NCI-H2029 (cell line): Measurements from ENCODE around the gene CBFA2T2.
"Not testable (repeated sequence)": the region's sequence is repeated elsewhere in the genome, so short reads cannot be mapped to it uniquely, and the experiment has no call there.

Experiments
- DNase-seq: peaks from one replicate; lab custom pipeline; 2025; lab: John Stamatoyannopoulos, UW

The CBFA2T2 gene

DNA sequence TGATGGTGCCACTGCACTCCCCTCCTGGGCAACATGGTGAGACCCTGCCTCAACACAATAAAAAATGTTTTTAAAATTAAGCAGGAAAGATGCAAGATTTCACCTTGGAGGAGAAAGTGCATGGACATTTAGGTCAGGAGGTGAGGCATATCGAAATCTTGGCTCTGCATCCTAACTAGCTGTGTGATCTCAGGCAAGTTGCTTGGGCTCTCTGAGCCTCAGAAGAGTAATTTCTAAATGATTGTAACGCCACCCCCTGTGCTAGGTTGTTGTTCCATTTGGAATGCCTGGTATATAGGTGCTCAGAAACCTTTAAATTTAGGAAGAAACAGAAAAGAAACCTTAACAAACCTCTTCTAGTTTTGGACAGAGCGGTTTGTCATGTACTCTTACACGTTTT lies 136.3 kb downstream of the CBFA2T2 start:
- no peak for DNase-seq

DNA sequence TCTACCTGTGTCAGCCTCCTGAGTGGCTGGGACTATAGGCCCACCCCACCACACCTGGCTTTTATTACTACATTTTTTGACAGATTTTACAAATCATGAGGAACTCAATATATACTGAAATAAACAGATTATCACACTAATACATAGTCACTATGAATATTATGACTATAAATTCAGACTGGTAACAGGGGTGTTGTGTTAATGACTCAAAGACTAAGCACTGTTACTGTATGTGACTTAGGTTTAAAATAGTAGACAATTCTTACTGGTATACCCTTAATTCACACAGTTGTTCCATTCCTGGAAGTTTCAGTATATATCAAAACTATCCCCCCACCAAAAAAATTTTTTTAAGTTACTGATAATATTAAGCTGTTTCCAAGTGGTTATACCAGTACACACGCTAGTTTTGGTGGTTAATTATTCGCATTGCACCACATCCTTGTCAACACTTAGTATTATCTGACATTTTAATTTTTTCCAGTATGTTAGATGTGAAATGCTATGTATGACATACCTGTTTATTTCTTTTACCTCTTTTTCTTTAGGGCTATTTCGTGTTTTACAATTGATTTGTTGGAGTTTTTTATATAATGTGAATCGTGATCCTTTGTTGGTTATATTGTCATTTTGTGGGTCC lies 137.8 kb downstream of the CBFA2T2 start:
- no peak for DNase-seq

DNA sequence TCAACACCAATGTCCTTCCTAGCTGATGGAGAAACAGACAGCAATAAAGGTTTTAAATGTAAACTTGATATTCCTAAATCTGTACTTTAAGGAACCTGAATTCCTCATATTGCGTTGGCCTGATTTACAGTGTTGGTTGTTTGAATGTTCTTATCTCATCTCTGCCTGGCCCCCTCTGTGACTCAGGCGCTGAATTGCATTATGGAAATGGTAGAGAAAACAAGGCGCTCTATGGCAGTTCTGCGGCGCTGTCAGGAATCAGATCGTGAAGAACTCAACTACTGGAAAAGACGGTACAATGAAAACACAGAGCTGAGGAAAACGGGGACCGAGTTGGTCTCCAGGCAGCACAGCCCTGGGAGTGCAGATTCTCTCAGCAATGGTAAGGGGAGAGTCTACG lies 139.6 kb downstream of the CBFA2T2 start:
- no peak for DNase-seq

DNA sequence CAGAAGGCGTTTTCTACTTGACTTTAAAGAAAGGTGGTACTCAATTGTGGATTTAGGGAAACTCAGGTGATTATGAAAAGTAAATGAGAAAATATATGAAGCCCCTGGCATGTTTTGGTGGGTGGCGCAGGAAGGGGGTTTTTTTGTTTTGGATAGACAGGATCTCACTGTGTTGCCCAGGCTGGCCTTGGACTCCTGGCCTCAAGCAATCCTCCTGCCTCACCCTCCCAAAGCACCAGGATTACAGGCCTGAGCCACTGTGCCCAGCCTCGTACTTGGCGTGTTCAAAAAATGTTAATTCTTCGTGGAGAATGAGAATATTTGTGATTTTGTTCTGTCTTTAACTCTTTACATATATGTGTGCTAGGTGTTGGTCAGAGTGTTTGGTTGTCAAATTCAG lies 140.1 kb downstream of the CBFA2T2 start:
- no peak for DNase-seq

DNA sequence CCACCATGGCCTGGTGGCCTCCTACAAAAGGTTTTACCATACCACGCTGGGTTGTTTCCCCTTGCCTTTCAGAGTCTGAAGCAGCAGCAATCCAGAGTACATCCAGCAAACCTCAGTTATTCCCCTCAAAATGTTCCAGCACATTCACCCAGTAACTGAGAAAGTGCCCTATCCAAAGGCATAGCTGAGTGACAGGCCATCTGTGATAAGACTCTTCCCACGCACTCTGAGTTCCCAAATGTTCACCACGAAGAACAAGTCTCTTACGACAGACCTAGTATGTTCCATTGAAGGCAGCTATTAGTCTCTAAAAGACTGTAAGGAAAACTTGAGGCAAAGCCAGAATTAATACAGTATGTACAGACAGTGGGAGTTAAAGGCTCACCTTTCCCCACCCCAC lies 140.6 kb downstream of the CBFA2T2 start:
- no peak for DNase-seq

DNA sequence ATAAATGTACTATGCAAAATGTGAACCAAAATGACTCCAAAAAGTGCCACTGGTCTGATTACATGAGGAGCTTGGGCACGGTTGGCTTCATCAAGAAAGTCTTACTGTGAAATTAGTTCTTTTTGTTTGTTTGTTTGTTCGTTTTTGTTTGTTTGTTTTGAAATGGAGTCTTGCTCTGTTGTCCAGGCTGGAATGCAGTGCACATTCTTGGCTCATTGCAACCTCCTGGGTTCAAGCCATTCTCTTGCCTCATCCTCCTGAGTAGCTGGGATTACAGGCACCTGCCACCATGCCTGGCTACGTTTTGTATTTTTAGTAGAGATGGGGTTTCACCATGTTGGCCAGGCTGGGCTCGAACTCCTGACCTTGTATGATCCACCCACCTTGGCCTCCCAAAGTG lies 142.0 kb downstream of the CBFA2T2 start:
- not testable (repeated sequence) for DNase-seq

DNA sequence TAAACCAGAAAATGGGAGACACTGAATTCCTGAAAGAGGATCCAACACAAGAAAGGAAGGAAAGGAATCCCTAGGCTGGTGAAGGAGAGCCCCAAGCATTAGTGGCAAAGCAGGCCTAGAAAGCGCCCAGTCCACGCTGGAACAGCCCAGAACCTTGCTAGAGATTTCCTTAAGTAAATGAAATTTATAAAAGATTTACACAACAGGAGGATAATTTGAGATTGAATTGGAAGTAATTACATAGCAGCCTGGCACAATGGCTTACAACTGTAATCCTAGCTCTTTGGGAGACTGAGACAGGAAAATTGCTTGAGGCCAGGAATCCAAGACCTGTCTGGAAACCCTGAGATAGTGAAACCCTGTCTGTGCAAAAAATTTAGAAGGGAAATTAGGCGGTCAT lies 145.4 kb downstream of the CBFA2T2 start:
- DNase-seq, result no peak

DNA sequence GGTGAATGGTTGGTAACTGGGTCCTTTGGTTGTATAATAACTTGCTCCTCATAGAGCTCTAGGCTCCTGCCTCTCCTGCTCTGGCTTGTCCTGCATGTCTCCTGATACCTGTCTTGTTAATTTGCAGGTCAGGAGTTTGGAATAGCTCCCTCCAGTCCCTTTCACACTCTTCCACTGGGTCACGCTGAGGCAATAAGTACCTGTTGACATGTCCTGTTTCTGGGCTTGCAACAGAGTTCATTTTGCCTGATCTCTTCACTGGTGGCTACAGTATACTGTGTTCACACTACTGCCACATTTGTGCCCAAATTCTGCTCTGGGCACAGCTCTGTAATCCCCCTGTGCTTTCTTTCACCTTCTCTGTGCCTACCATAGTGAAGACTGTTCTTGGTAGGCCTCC lies 146.9 kb downstream of the CBFA2T2 start:
- DNase-seq, result no peak

DNA sequence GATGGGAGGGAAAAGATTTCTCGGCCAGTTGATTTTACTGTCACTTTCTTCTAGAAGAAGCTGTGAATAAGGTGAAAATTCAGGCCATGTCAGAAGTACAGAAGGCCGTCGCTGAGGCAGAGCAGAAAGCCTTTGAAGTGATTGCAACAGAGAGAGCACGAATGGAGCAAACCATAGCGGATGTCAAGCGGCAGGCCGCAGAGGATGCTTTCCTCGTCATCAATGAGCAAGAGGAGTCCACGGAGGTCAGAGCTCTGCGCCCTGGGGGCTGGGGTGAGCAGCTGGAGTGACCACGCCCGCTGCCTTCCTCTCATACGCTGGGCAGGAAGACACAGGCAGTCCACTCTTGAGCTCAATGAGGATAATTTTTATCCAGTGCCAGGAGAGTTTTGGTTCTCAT lies 150.4 kb downstream of the CBFA2T2 start:
- DNase-seq, result no peak

DNA sequence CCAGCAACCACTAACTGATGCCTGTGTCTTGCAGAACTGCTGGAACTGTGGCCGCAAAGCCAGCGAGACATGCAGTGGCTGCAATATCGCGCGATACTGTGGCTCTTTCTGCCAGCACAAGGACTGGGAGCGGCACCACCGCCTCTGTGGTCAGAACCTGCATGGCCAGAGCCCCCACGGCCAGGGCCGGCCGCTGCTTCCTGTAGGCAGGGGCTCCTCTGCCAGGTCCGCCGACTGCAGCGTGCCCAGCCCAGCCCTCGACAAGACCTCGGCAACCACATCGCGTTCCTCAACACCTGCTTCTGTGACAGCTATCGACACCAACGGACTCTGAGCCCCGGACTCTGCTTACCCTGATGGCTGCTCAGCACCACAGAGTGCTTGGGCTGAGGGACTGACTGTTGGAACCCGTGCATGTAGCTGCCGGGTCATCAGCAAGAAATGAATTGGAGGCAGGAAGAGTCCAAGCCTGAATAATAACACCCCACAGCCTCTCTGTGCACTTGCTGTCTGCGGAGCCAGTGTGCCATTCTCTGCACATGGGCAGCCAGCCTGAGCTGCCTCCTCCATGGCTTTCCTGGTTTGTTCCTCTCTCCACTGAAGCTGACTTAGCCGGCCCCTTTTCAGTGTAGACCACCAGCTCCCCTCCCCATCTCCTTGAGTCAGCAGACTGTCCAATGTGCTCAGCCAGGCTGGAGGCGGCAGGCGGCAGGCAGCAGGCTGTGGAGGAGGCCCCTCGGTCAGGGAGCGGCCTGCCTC lies 154.6 kb downstream of the CBFA2T2 start:
- DNase-seq, result no peak

DNA sequence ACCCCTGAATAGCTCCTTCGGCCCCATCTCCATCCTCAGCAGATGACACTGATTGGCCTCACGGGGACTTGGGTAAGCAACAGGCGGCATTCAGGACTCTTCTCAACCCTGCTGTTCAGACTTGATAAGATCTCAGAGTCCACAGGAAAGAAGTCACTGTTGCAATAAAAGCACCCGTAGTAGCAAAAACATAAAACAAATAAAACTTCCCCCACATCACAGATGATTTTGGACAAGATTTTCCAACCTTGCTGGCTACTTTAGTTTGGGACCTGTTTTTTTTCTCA lies 155.1 kb downstream of the CBFA2T2 start:
- no peak for DNase-seq

DNA sequence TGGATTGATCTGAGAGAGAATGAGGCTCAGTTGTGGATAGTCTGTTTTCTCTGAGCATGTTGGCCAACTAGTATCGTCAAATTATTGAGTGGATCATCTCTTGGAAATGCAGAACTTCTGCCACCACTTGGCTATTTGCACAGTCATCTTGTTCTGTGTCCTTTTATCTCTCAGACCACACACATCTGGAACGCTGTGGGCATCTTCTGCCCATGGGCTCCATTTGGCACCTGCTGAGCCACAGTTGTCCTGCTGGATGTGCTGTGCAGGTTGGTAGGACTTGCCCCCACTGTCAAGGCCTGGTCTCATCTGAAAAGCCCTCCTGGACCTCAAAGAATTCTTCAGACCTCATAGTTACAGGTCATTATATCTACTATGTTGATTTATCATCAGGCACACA lies 155.5 kb downstream of the CBFA2T2 start:
- DNase-seq, result no peak

DNA sequence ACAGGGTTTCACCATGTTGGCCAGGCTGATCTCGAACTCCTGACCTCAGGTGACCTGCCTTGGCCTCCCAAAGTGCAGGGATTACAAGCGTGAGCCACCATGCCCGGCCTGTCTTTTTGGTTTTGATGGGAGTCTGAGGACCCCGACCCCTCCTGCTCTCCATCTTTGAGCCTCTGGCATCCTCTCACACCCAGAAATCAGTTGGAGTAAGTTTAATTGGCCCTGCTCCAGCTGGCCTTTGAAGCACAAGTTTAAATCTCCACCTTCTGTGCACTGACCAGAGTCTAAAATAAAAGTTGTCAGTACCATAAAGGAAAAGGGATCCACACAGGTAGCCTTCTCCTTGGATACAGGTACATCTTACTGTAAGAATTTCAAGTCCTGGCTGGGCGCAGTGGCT lies 156.3 kb downstream of the CBFA2T2 start:
- no peak for DNase-seq

DNA sequence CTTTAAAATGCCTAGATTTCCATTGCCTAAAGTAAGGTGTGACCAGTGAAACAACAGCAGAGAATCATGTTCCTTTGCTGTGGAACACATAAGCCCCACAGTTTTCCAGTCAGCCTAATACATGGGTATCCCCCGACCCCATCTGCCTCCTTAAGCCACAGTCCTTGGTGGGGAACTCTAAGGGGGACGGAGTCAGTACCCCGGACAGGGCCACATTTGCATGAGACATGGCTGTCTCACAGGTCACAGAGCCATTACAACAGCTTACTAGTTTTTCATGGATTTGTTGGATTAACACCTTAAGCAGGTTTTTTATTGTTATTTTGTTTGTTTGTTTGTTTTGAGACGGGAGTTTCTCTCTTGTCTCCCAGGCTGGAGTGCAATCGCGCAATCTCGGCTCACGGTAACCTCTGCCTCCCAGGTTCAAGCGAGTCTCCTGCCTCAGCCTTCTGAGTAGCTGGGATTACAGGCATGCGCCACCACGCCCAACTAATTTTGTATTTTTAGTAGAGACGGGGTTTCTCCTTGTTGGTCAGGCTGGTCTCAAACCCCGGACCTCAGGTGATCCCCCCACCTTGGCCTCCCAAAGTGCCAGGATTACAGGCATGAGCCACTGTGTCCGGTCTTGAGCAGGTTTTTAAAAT lies 157.2 kb downstream of the CBFA2T2 start:
- not testable (repeated sequence) for DNase-seq

DNA sequence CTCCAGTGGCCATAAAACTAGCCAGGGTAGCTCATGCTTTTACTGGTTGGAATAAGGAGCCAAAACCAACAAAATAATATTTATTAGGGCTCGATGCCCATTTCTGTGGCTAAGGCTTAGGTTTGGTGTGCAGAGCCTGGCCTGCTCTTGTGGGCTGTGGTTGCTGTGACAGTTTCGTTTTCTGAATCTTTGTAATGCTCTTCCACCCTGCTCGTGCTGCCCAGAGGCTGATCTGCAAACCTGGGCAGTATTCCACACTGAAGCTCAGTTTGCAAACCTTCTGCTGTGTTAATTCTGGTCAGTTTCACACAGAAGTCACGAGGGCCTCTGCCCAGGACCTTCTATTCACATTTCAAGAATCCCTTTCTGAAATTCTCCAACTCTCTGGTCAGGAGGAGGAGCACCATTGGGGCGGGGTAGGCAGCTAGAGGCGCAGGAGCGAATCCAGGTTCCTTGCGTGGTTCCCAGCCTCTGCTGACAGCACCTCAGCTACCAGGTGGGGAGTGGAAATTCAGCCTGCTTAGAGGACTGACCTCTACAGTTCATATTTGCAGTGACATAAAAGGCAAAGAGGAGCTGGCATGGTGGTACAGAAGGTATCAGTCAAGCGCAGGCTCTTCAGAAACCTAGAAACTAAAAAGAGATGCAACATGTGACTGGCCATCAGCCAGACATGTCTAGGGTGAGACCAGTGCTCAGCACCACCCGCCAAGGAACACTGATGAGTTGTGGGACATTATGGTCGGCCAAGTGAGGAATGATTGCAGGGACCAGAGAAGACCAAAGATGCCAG lies 157.9 kb downstream of the CBFA2T2 start:
- peak; percentile 63 for DNase-seq

DNA sequence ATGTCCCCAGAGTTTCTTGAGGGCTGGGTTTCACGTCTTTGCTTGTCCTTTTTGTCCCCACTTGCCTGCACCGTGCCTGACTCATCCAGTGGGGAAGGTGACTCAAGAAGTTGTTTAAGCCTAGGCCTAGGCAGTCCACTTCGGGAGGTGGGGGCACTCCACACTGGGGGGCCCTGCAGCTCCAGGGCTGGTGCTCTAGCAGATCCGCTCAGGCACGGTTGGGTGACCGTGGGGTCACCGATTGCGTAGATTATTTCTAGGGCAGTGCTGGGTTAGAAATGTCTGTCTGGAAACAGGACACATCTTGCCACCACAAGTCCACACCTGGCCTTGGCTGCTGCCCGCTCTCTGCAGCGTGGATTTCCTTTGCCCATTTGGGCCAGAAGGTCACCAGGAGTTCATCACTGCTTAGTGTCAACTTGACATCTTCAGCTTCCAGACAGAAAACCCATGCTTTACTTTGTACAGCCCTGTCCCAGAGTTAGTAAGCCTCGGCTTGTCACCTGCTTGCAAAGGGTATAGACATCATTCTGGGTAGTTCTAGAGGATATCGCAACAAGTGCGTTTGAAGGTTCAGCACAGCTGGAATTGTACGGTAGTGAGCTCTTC lies 158.6 kb downstream of the CBFA2T2 start:
- DNase-seq, result no peak

DNA sequence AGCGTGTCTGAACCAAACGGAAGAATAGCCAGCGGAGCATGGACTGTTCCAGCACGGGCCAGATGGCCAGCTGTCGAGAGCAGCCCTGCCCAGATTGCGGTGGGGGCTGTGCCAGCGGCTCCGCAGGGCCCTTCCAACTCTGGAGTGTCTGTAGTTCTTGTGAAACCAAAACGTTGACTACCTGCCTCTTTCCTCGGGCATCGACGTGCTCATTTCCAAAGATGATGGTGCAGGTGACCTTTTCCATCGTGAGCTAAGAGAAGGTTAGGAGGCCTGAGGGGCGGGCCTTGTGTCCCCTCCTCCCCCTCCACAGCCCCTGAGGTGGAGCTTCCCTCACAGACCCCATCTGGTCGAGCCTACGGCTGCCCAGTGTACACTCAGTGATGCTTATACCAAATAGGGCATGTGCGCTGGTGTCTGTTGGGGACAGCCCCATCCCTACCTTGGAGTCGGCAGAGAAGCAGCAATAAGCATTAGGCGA lies 159.3 kb downstream of the CBFA2T2 start:
- DNase-seq, result peak; percentile 78

DNA sequence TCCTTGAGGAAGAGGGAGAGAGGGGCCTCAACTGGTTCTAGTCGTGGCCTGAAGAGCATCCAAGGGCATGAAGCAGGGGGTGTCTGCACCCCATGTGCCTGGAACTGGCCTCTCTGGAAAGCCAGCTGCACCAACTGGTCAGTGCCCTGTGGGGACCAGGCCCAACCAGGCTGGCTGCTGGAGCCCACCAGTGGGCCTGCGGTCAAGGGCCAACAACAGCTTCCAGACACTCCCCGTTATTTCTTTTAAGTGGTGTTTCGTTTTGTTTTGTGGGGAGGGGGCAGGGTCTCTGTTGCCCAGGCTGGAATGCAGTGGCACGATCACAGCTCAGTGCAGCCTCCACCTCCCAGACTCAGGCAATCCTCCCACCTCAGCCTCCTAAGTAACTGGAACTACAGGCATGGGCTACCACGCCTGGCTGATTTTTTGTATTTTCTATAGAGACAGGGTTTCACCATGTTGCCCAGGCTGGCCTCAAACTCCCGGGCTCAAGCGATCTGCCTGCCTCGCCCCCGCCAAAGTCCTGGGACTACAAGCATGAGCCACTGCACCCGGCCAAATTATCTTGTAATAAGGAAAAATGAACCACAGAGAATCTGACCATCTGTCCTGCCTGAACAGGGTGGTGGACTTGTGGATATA lies 160.3 kb downstream of the CBFA2T2 start:
- DNase-seq, result no peak

DNA sequence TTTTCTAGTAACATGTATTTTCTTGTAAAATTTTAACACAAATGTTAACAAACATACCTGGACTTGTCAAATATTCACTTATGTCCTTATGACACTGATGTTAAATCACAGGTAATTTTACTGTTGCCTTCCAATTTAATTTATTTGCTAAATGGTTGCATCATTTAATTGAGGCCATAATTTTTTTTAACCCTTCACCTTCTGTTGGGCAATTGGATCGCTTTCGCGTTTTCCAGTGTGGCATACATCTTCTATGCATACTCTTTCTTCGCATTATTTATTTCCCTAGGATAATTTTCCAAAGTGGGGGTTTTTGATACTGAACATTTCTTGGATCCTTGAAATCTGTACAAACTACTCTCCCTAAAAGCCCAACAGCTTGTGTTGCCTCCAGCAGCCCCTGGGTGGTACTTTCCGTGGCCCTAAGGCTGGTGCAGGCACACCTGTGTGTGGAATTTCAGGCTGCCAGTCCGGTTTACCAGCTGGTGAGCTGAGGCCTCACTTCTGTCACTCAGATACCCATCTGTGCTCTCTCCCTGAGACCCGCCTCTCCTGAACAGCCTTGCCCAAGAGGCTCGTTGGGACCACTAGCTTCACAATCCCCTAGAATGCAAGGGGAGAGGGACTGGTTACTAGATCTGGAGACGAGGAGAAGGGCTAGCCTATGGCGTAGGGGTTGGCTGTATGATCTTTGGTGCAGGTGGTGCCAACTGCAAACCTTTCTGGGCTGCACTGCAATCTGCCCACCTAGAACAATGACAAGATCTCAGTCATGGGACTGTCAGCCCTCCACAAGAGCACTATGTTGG lies 161.1 kb downstream of the CBFA2T2 start:
- no peak for DNase-seq

DNA sequence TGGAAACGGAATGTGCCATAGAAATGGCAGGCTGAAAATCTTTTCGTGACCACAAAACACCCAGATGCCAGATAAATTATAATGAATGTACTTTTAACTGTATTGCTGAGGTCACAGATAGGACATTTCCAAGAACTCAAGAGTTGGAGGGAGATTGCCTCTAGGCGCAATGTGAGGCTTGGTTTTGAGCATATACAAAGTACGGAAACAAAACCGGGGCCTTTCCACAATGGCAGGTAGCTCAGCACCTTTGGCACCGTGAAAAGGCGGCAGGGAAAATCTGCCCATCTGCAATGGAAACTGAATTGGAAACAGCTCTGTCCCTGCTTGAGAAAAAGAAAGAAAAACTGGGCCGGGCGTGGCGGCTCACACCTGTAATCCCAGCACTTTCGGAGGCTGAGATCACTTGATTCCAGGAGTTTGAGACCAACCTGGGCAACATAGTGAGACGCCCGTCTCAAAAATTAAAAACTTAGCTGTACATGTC lies 161.7 kb downstream of the CBFA2T2 start:
- DNase-seq, result no peak
